Activated T-helper 2 cell treated with anti-CD3 and anti-CD28 coated beads, Interferon-gamma antibody, Interleukin-2, Interleukin-4, amounts not matched to agents 10 μg/mL and 5 μg/mL and 100 μg/mL, durations not matched to agents 14 hours and 24 hours and 36 hours (primary cell): ENCODE measurements around the gene LILRA2. TPM values are rescaled to one million over a fixed set of nuclear protein-coding genes. Genes with fewer than 3 reads are reported as not detected.
"Not testable (repeated sequence)": the region's sequence is repeated elsewhere in the genome, so short reads cannot be mapped to it uniquely, and the experiment has no call there.

ENCODE experiments used
- DNase-seq: peaks from one replicate; pipeline ENCODE4 v3.0.0; 2021; ENCODE audit warnings: low spot score
- H3K27ac Mint-ChIP-seq: one replicate; pipeline ENCODE4 v1.8.0; 2021; ENCODE audit warnings: mixed read lengths
- H3K27me3 Mint-ChIP-seq: one replicate; pipeline ENCODE4 v1.8.0; 2021; ENCODE audit warnings: low read depth, mixed read lengths
- H3K36me3 Mint-ChIP-seq: one replicate; pipeline ENCODE4 v1.8.0; 2021; ENCODE audit warnings: low read depth, mixed read lengths
- H3K4me1 Mint-ChIP-seq: one replicate; pipeline ENCODE4 v1.8.0; 2021; ENCODE audit warnings: low read depth, mixed read lengths
- H3K4me3 Mint-ChIP-seq: one replicate; pipeline ENCODE4 v1.8.0; 2021; ENCODE audit warnings: low read depth, mild to moderate bottlenecking, moderate library complexity, mixed read lengths
- H3K9me3 Mint-ChIP-seq: one replicate; pipeline ENCODE4 v1.8.0; 2021; ENCODE audit warnings: mixed read lengths
- intact Hi-C: fragments of 100-400 bp; cut with micrococcal nuclease; formaldehyde crosslinking; loops from one replicate; pipeline ENCODE4 v1.15.1; 2023
- total RNA-seq: library from RNA; stranded (reverse); gene quantifications from 2 replicates; pipeline ENCODE4 v1.2.3, GENCODE V29; 2022

The LILRA2 gene
- total RNA-seq, 1 donor from 2014 or later = not detected

- intact Hi-C loops = no loop called here
- H3K27ac Mint-ChIP-seq = no peak overlapping the region
- no peak for DNase-seq
- no peaks in the 10 kb centered on the region for H3K4me1 Mint-ChIP-seq
- peaks cover 2% of the 10 kb centered on the region for H3K27me3 Mint-ChIP-seq
- no peaks in the 10 kb centered on the region for H3K36me3 Mint-ChIP-seq
- H3K4me3 Mint-ChIP-seq = no peak overlapping the region
- H3K9me3 Mint-ChIP-seq = peaks cover 3% of the 10 kb centered on the region
Observed at GRCh38 chr19:54606230-54606629, 32.6 kb downstream of the LILRA2 start.

GRCh38 chr19:54606891-54607784 is 33.5 kb downstream of the LILRA2 start:
- peaks cover 2% of the 10 kb centered on the region for H3K27me3 Mint-ChIP-seq
- H3K27ac Mint-ChIP-seq = no peak overlapping the region
- no peak overlapping the region for H3K4me3 Mint-ChIP-seq
- no peaks in the 10 kb centered on the region for H3K4me1 Mint-ChIP-seq
- DNase-seq = no peak
- H3K36me3 Mint-ChIP-seq = no peaks in the 10 kb centered on the region
- intact Hi-C loops = no loop called here
- peaks cover 3% of the 10 kb centered on the region for H3K9me3 Mint-ChIP-seq

GRCh38 chr19:54607785-54608150 is 34.2 kb downstream of the LILRA2 start:
- Mint-ChIP-seq H3K36me3 (no peaks in the 10 kb centered on the region), H3K4me1 (no peaks in the 10 kb centered on the region), H3K27me3 (peaks cover 2% of the 10 kb centered on the region), H3K9me3 (peaks cover 3% of the 10 kb centered on the region), H3K4me3 (no peak overlapping the region), H3K27ac (no peak overlapping the region)
- DNase-seq = no peak
- intact Hi-C loops = no loop called here

GRCh38 chr19:54608205-54608604 is 34.6 kb downstream of the LILRA2 start:
- intact Hi-C loops = no loop called here
- peaks cover 2% of the 10 kb centered on the region for H3K27me3 Mint-ChIP-seq
- peaks cover 3% of the 10 kb centered on the region for H3K9me3 Mint-ChIP-seq
- DNase-seq = no peak
- no peaks in the 10 kb centered on the region for H3K4me1 Mint-ChIP-seq
- H3K27ac Mint-ChIP-seq = no peak overlapping the region
- no peak overlapping the region for H3K4me3 Mint-ChIP-seq
- no peaks in the 10 kb centered on the region for H3K36me3 Mint-ChIP-seq

GRCh38 chr19:54608792-54609191 is 35.2 kb downstream of the LILRA2 start:
- H3K9me3 Mint-ChIP-seq = peaks cover 3% of the 10 kb centered on the region
- H3K4me1 Mint-ChIP-seq = no peaks in the 10 kb centered on the region
- DNase-seq = no peak
- intact Hi-C loops = no loop called here
- H3K27me3 Mint-ChIP-seq = peaks cover 2% of the 10 kb centered on the region
- H3K27ac Mint-ChIP-seq = no peak overlapping the region
- no peaks in the 10 kb centered on the region for H3K36me3 Mint-ChIP-seq
- H3K4me3 Mint-ChIP-seq = no peak overlapping the region

- no peak for DNase-seq
- peaks cover 3% of the 10 kb centered on the region for H3K9me3 Mint-ChIP-seq
- H3K4me1 Mint-ChIP-seq = no peaks in the 10 kb centered on the region
- no peak overlapping the region for H3K27ac Mint-ChIP-seq
- H3K4me3 Mint-ChIP-seq = no peak overlapping the region
- intact Hi-C loops = no loop called here
- no peaks in the 10 kb centered on the region for H3K36me3 Mint-ChIP-seq
- peaks cover 2% of the 10 kb centered on the region for H3K27me3 Mint-ChIP-seq
Observed at GRCh38 chr19:54609356-54609791, 35.8 kb downstream of the LILRA2 start.

- H3K9me3 Mint-ChIP-seq = no peaks in the 10 kb centered on the region
- H3K4me3 Mint-ChIP-seq = no peak overlapping the region
- H3K4me1 Mint-ChIP-seq = peaks cover 2% of the 10 kb centered on the region
- intact Hi-C loops = no loop called here
- DNase-seq = no peak
- H3K27ac Mint-ChIP-seq = no peak overlapping the region
- H3K27me3 Mint-ChIP-seq = peaks cover 3% of the 10 kb centered on the region
- no peaks in the 10 kb centered on the region for H3K36me3 Mint-ChIP-seq
Observed at GRCh38 chr19:54612428-54612827, 38.8 kb downstream of the LILRA2 start.

- intact Hi-C loops = no loop called here
- Mint-ChIP-seq H3K27me3 (peaks cover 3% of the 10 kb centered on the region), H3K36me3 (no peaks in the 10 kb centered on the region), H3K9me3 (no peaks in the 10 kb centered on the region), H3K4me3 (no peak overlapping the region), H3K27ac (no peak overlapping the region), H3K4me1 (peaks cover 2% of the 10 kb centered on the region)
- no peak for DNase-seq
Observed at GRCh38 chr19:54614726-54615125, 41.1 kb downstream of the LILRA2 start.

GRCh38 chr19:54616057-54616456 is 42.5 kb downstream of the LILRA2 start:
- Mint-ChIP-seq H3K27me3 (peaks cover 4% of the 10 kb centered on the region), H3K36me3 (no peaks in the 10 kb centered on the region), H3K9me3 (no peaks in the 10 kb centered on the region), H3K4me3 (no peak overlapping the region), H3K4me1 (peaks cover 2% of the 10 kb centered on the region), H3K27ac (no peak overlapping the region)
- no peak for DNase-seq
- intact Hi-C loops = no loop called here

GRCh38 chr19:54616821-54617560 is 43.4 kb downstream of the LILRA2 start:
- no peak overlapping the region for H3K4me3 Mint-ChIP-seq
- no peak for DNase-seq
- no peak overlapping the region for H3K27ac Mint-ChIP-seq
- intact Hi-C loops = no loop called here
- peaks cover 2% of the 10 kb centered on the region for H3K4me1 Mint-ChIP-seq
- H3K27me3 Mint-ChIP-seq = peaks cover 12% of the 10 kb centered on the region
- H3K36me3 Mint-ChIP-seq = no peaks in the 10 kb centered on the region
- no peaks in the 10 kb centered on the region for H3K9me3 Mint-ChIP-seq

- Mint-ChIP-seq H3K36me3 (no peaks in the 10 kb centered on the region), H3K27me3 (peaks cover 16% of the 10 kb centered on the region), H3K27ac (no peak overlapping the region), H3K4me1 (peaks cover 2% of the 10 kb centered on the region), H3K4me3 (no peak overlapping the region), H3K9me3 (no peaks in the 10 kb centered on the region)
- intact Hi-C loops = no loop called here
- no peak for DNase-seq
Observed at GRCh38 chr19:54620464-54620863, 46.9 kb downstream of the LILRA2 start.

- no peak overlapping the region for H3K27ac Mint-ChIP-seq
- no peak overlapping the region for H3K4me3 Mint-ChIP-seq
- no peaks in the 10 kb centered on the region for H3K9me3 Mint-ChIP-seq
- no peak for DNase-seq
- H3K36me3 Mint-ChIP-seq = no peaks in the 10 kb centered on the region
- H3K4me1 Mint-ChIP-seq = no peaks in the 10 kb centered on the region
- intact Hi-C loops = no loop called here
- H3K27me3 Mint-ChIP-seq = peaks cover 16% of the 10 kb centered on the region
Observed at GRCh38 chr19:54622431-54622830, 48.8 kb downstream of the LILRA2 start.

GRCh38 chr19:54624234-54624633 is 50.6 kb downstream of the LILRA2 start:
- H3K27ac Mint-ChIP-seq, H3K36me3 Mint-ChIP-seq: not testable (repeated sequence)
- H3K27me3 Mint-ChIP-seq = peaks cover 16% of the 10 kb centered on the region

More at GRCh38 chr19:54624234-54624633, 50.6 kb downstream of the LILRA2 start:
- DNase-seq, intact Hi-C loops, H3K4me1 Mint-ChIP-seq, H3K9me3 Mint-ChIP-seq, H3K4me3 Mint-ChIP-seq: not testable (repeated sequence)
